Activated CD4-positive, alpha-beta T cell treated with anti-CD3 and anti-CD28 coated beads for 36 hours (primary cell): ENCODE results near the gene GLUL. TPM values are rescaled to one million over a fixed set of nuclear protein-coding genes. Genes with fewer than 3 reads are reported as not detected.

Experiments used
- ATAC-seq: fragments of 200-7000 bp; cut with Tn5 transposase; one replicate; pipeline ENCODE4 v1.10.0; 2021; ENCODE audit warnings: mild to moderate bottlenecking, moderate library complexity
- CTCF ChIA-PET: fragments of 350-600 bp; sonication (Branson Sonifier 250); formaldehyde crosslinking; loops from one replicate; lab custom pipeline; 2021; ENCODE audit warnings: antibody characterized with exemption; lab: Charles Lee
- POLR2A ChIA-PET: fragments of 350-600 bp; sonication (Branson Sonifier 250); formaldehyde crosslinking; loops from one replicate; lab custom pipeline; 2021; ENCODE audit warnings: antibody characterized with exemption, inconsistent platforms; lab: Charles Lee
- DNase-seq: peaks from one replicate; pipeline ENCODE4 v3.0.0-alpha.2; 2020
- H3K27ac Mint-ChIP-seq: one replicate; pipeline ENCODE4 v1.8.0; 2021; ENCODE audit warnings: mixed read lengths
- H3K27me3 Mint-ChIP-seq: one replicate; pipeline ENCODE4 v1.8.0; 2021; ENCODE audit warnings: mixed read lengths
- H3K36me3 Mint-ChIP-seq: one replicate; pipeline ENCODE4 v1.8.0; 2021; ENCODE audit warnings: low read depth, mixed read lengths
- H3K4me1 Mint-ChIP-seq: one replicate; pipeline ENCODE4 v1.8.0; 2021; ENCODE audit warnings: mixed read lengths
- H3K4me3 Mint-ChIP-seq: one replicate; pipeline ENCODE4 v1.8.0; 2021; ENCODE audit warnings: mild to moderate bottlenecking, moderate library complexity, mixed read lengths
- H3K9me3 Mint-ChIP-seq: one replicate; pipeline ENCODE4 v1.8.0; 2021; ENCODE audit warnings: low read depth, mixed read lengths
- intact Hi-C, 2 experiments: fragments of 100-400 bp; cut with DNase I in 1 of 2; cut with micrococcal nuclease in 1 of 2; formaldehyde crosslinking; loops; one replicate each; pipeline versions ENCODE4 v1.14.2 to v1.15.1; 2022 to 2024; cut with DNase I, micrococcal nuclease
- total RNA-seq, 2 experiments: library from RNA; stranded (reverse); gene quantifications; one replicate each; pipeline ENCODE4 v1.2.3, GENCODE V29; 2021

The GLUL gene
- total RNA-seq, 2 experiments from 2014 or later: 63.5 to 87.5 TPM

GRCh38 chr1:182367926-182368325 lies 23.7 kb downstream of the GLUL start:
- no peak overlapping the region for H3K4me3 Mint-ChIP-seq
- POLR2A ChIA-PET: no interaction called here
- CTCF ChIA-PET: interaction anchor here (0.6 to 1.0 kb wide), 3 partner anchors 13 to 287 kb away, joined by 3 read pairs; no protein-coding TSS in a partner anchor
- no peaks in the 10 kb centered on the region for H3K9me3 Mint-ChIP-seq
- ATAC-seq (no peak), DNase-seq (no peak)
- intact Hi-C loops: no loop called here
- no peaks in the 10 kb centered on the region for H3K36me3 Mint-ChIP-seq
- no peaks in the 10 kb centered on the region for H3K4me1 Mint-ChIP-seq
- no peaks in the 10 kb centered on the region for H3K27me3 Mint-ChIP-seq
- H3K27ac Mint-ChIP-seq: no peak overlapping the region

- POLR2A ChIA-PET: no interaction called here
- Mint-ChIP-seq H3K27me3 (no peaks in the 10 kb centered on the region), H3K4me1 (no peaks in the 10 kb centered on the region)
Measured at GRCh38 chr1:182366596-182366995, 25.0 kb downstream of the GLUL start.

GRCh38 chr1:182359645-182360044 lies 31.9 kb downstream of the GLUL start:
- Mint-ChIP-seq H3K27me3 (no peaks in the 10 kb centered on the region), H3K36me3 (no peaks in the 10 kb centered on the region), H3K4me3 (no peak overlapping the region), H3K27ac (no peak overlapping the region), H3K9me3 (no peaks in the 10 kb centered on the region), H3K4me1 (no peaks in the 10 kb centered on the region)
- intact Hi-C loops: no loop called here
- ChIA-PET CTCF (interaction anchor here (0.8 kb wide), 1 partner anchor 216 kb away, joined by 3 read pairs; no protein-coding TSS in a partner anchor), POLR2A (no interaction called here)
- ATAC-seq: no peak
- no peak for DNase-seq

More at GRCh38 chr1:182366596-182366995, 25.0 kb downstream of the GLUL start:
- Mint-ChIP-seq H3K9me3 (no peaks in the 10 kb centered on the region), H3K4me3 (no peak overlapping the region), H3K27ac (no peak overlapping the region), H3K36me3 (no peaks in the 10 kb centered on the region)
- no peak for ATAC-seq
- intact Hi-C loops: no loop called here
- no peak for DNase-seq
- CTCF ChIA-PET: interaction anchor here (1.0 kb wide), 1 partner anchor 290 kb away, joined by 4 read pairs; no protein-coding TSS in a partner anchor

GRCh38 chr1:182357913-182358312 lies 33.7 kb downstream of the GLUL start:
- Mint-ChIP-seq H3K4me3 (no peak overlapping the region), H3K4me1 (no peaks in the 10 kb centered on the region), H3K27ac (no peak overlapping the region), H3K27me3 (no peaks in the 10 kb centered on the region), H3K36me3 (no peaks in the 10 kb centered on the region), H3K9me3 (no peaks in the 10 kb centered on the region)
- intact Hi-C loops: no loop called here
- DNase-seq: no peak
- ChIA-PET POLR2A (no interaction called here), CTCF (interaction anchor here (0.9 to 1.1 kb wide), 2 partner anchors 22 to 215 kb away, joined by 3 read pairs; no protein-coding TSS in a partner anchor)
- no peak for ATAC-seq

GRCh38 chr1:182357171-182357570 lies 34.4 kb downstream of the GLUL start:
- Mint-ChIP-seq H3K36me3 (no peaks in the 10 kb centered on the region), H3K9me3 (no peaks in the 10 kb centered on the region), H3K27me3 (no peaks in the 10 kb centered on the region), H3K27ac (no peak overlapping the region), H3K4me1 (no peaks in the 10 kb centered on the region), H3K4me3 (no peak overlapping the region)
- ATAC-seq: peak; percentile 42
- CTCF ChIA-PET: no interaction called here
- intact Hi-C loops: no loop called here
- POLR2A ChIA-PET: no interaction called here
- no peak for DNase-seq

GRCh38 chr1:182355723-182356098 lies 35.9 kb downstream of the GLUL start:
- intact Hi-C loops: no loop called here
- CTCF ChIA-PET: no interaction called here
- no peak for DNase-seq
- H3K27ac Mint-ChIP-seq: no peak overlapping the region
- POLR2A ChIA-PET: no interaction called here
- no peaks in the 10 kb centered on the region for H3K9me3 Mint-ChIP-seq
- no peaks in the 10 kb centered on the region for H3K4me1 Mint-ChIP-seq
- no peaks in the 10 kb centered on the region for H3K27me3 Mint-ChIP-seq
- no peaks in the 10 kb centered on the region for H3K36me3 Mint-ChIP-seq
- ATAC-seq: no peak
- no peak overlapping the region for H3K4me3 Mint-ChIP-seq

GRCh38 chr1:182351790-182352364 lies 39.7 kb downstream of the GLUL start:
- H3K4me3 Mint-ChIP-seq: no peak overlapping the region
- DNase-seq (no peak), ATAC-seq (no peak)
- no peaks in the 10 kb centered on the region for H3K27me3 Mint-ChIP-seq
- CTCF ChIA-PET: no interaction called here
- H3K27ac Mint-ChIP-seq: no peak overlapping the region
- POLR2A ChIA-PET: no interaction called here
- H3K9me3 Mint-ChIP-seq: no peaks in the 10 kb centered on the region
- no peaks in the 10 kb centered on the region for H3K36me3 Mint-ChIP-seq
- intact Hi-C loops: no loop called here
- no peaks in the 10 kb centered on the region for H3K4me1 Mint-ChIP-seq

GRCh38 chr1:182350839-182351238 lies 40.8 kb downstream of the GLUL start:
- Mint-ChIP-seq H3K4me1 (no peaks in the 10 kb centered on the region), H3K36me3 (no peaks in the 10 kb centered on the region), H3K27me3 (no peaks in the 10 kb centered on the region), H3K4me3 (no peak overlapping the region), H3K27ac (no peak overlapping the region), H3K9me3 (no peaks in the 10 kb centered on the region)
- ChIA-PET POLR2A (no interaction called here), CTCF (interaction anchor here (0.7 kb wide), 1 partner anchor 265 kb away, joined by 3 read pairs; no protein-coding TSS in a partner anchor)
- DNase-seq (no peak), ATAC-seq (no peak)
- intact Hi-C loops: no loop called here

- POLR2A ChIA-PET: no interaction called here
- no peaks in the 10 kb centered on the region for H3K4me1 Mint-ChIP-seq
- no peaks in the 10 kb centered on the region for H3K9me3 Mint-ChIP-seq
- DNase-seq (no peak), ATAC-seq (no peak)
- no peak overlapping the region for H3K4me3 Mint-ChIP-seq
- no peaks in the 10 kb centered on the region for H3K27me3 Mint-ChIP-seq
- H3K36me3 Mint-ChIP-seq: no peaks in the 10 kb centered on the region
- CTCF ChIA-PET: interaction anchor here (0.7 kb wide), 1 partner anchor 204 kb away, joined by 3 read pairs; no protein-coding TSS in a partner anchor
- intact Hi-C loops: no loop called here
- H3K27ac Mint-ChIP-seq: no peak overlapping the region
Measured at GRCh38 chr1:182348961-182349747, 42.4 kb downstream of the GLUL start.

GRCh38 chr1:182347019-182347418 lies 44.6 kb downstream of the GLUL start:
- Mint-ChIP-seq H3K4me1 (no peaks in the 10 kb centered on the region), H3K4me3 (no peak overlapping the region), H3K36me3 (no peaks in the 10 kb centered on the region), H3K9me3 (no peaks in the 10 kb centered on the region), H3K27me3 (no peaks in the 10 kb centered on the region), H3K27ac (no peak overlapping the region)
- intact Hi-C loops: no loop called here
- ChIA-PET POLR2A (no interaction called here), CTCF (no interaction called here)
- DNase-seq (no peak), ATAC-seq (no peak)

- Mint-ChIP-seq H3K27ac (no peak overlapping the region), H3K36me3 (no peaks in the 10 kb centered on the region), H3K9me3 (no peaks in the 10 kb centered on the region), H3K4me3 (no peak overlapping the region), H3K4me1 (no peaks in the 10 kb centered on the region), H3K27me3 (peaks cover 2% of the 10 kb centered on the region)
- ATAC-seq: no peak
- intact Hi-C loops: no loop called here
- CTCF ChIA-PET: no interaction called here
- no peak for DNase-seq
- POLR2A ChIA-PET: interaction anchor here (0.6 kb wide), 1 partner anchor 270 kb away, joined by 3 read pairs; no protein-coding TSS in a partner anchor
Measured at GRCh38 chr1:182340233-182341058, 51.1 kb downstream of the GLUL start.
